HepG2 (cell line): ENCODE data around the gene ARCN1. TPM values are rescaled to one million over a fixed set of nuclear protein-coding genes. Genes with fewer than 3 reads are reported as not detected.

Experiments
- MTA1 ChIP-seq: sonication (generic); formaldehyde crosslinking; IDR thresholded peaks from 2 replicates; pipeline ENCODE4 v1.4.0; 2020; ENCODE audit warnings: missing genetic modification reagents, mild to moderate bottlenecking, borderline replicate concordance
- NR1H2 ChIP-seq: sonication (generic); formaldehyde crosslinking; IDR thresholded peaks from 2 replicates; pipeline ENCODE4 v1.8.1; 2022; ENCODE audit warnings: low read depth, missing genetic modification reagents, borderline replicate concordance
- TRIM24 ChIP-seq: sonication (generic); formaldehyde crosslinking; IDR thresholded peaks from 2 replicates; pipeline ENCODE4 v1.8.0; 2022; ENCODE audit warnings: mild to moderate bottlenecking, missing genetic modification reagents
- ZBTB40 ChIP-seq, 2 experiments: fragments of 450-650 bp in 1 of 2; sonication (generic) in 1 of 2; formaldehyde crosslinking in 1 of 2; IDR thresholded peaks; 2 replicates each; pipeline versions ENCODE4 v1.6.1 to v1.8.0; 2016 to 2022; ENCODE audit warnings: antibody characterized with exemption in 1 of 2, mild to moderate bottlenecking in 1 of 2, missing genetic modification reagents in 1 of 2
- ZNF441 ChIP-seq: sonication (generic); formaldehyde crosslinking; IDR thresholded peaks from 2 replicates; pipeline ENCODE4 v1.7.0; 2021; ENCODE audit warnings: missing genetic modification reagents, borderline replicate concordance
- polyA plus RNA-seq, 8 experiments: library from polyadenylated mRNA; depleted of rRNA in 3 of 8; stranded (reverse) in 7 of 8; unstranded in 1 of 8; fragments of >200 nt; fragmentation: Illumina TruSeq in 4 of 8; extraction: Trizol in 4 of 8; gene quantifications; 2 replicates each; pipeline versions ENCODE4 v1.2.1 to v1.2.3, GENCODE V29; 2011 to 2016; ENCODE audit warnings: low read depth in 4 of 8, missing spikeins in 1 of 8, mixed read lengths in 1 of 8; ENCODE audit not compliant: insufficient read depth in 1 of 8
- total RNA-seq, 5 experiments: library from RNA; depleted of rRNA; stranded (reverse); fragments of >200 nt; fragmentation: Illumina TruSeq; extraction: Trizol; gene quantifications; 2 replicates each; pipeline ENCODE4 v1.2.3, GENCODE V29; 2016; ENCODE audit warnings: low read depth in 1 of 5

Gene ARCN1
- total and polyA plus RNA-seq, 2 of the 13 experiments (the other 11 are each of a cell fraction or from before 2014, with no cell fraction given) = 148 to 200 TPM

GRCh38 chr11:118569670-118570069, 2.5 kb upstream of the ARCN1 start (continued):
- TF ChIP-seq ZNF441 (CRISPR knock-in tag) = no peak
- TF ChIP-seq MTA1 (CRISPR knock-in tag) = no peak
- no peak for TF ChIP-seq TRIM24 (CRISPR knock-in tag)
- TF ChIP-seq ZBTB40 (IDR thresholded peaks at IDR 0.05) = no peak
- no peak for TF ChIP-seq ZBTB40 (CRISPR knock-in tag; IDR thresholded peaks at IDR 0.05)
- no peak for TF ChIP-seq NR1H2 (CRISPR knock-in tag)
